NK-92 (cell line): ENCODE measurements around the gene C11orf52.
"Not testable (repeated sequence)": the region's sequence is repeated elsewhere in the genome, so short reads cannot be mapped to it uniquely, and the experiment has no call there.

Experiments
- DNase-seq: peaks from one replicate; lab custom pipeline; 2025; ENCODE audit not compliant: unreplicated experiment; lab: John Stamatoyannopoulos, UW

Gene C11orf52

GRCh38 chr11:111912535-111912934 lies 6.2 kb upstream of the C11orf52 start, which contains the start of gene HSPB2:
Gene HSPB2 (plus strand): TSS chr11:111912734. CDS start chr11:111912830, 96 bp downstream.
- DNase-seq: no peak

GRCh38 chr11:111913031-111913861 lies 5.5 kb upstream of the C11orf52 start:
- no peak for DNase-seq

- DNase-seq: no peak
These were observed 4.7 kb upstream of the C11orf52 start for GRCh38 chr11:111913997-111914396.

GRCh38 chr11:111916768-111917167 lies 1.9 kb upstream of the C11orf52 start:
- no peak for DNase-seq

GRCh38 chr11:111917312-111917711 lies 1.4 kb upstream of the C11orf52 start:
- no peak for DNase-seq

GRCh38 chr11:111917788-111918187 lies 925 bp upstream of the C11orf52 start:
- no peak for DNase-seq

GRCh38 chr11:111920908-111921307 lies 2.2 kb downstream of the C11orf52 start:
- DNase-seq: no peak

- no peak for DNase-seq
These were observed 3.0 kb downstream of the C11orf52 start for GRCh38 chr11:111921541-111922230.

- no peak for DNase-seq
These were observed 4.1 kb downstream of the C11orf52 start for GRCh38 chr11:111922803-111923202.

- no peak for DNase-seq
These were observed 4.7 kb downstream of the C11orf52 start for GRCh38 chr11:111923351-111923788.

GRCh38 chr11:111923951-111924350 lies 5.2 kb downstream of the C11orf52 start:
- no peak for DNase-seq

GRCh38 chr11:111925953-111926352 lies 7.2 kb downstream of the C11orf52 start:
- DNase-seq: no peak

- peak; percentile 71 for DNase-seq
These were observed 8.0 kb downstream of the C11orf52 start for GRCh38 chr11:111926505-111927391.

GRCh38 chr11:111930472-111930871 lies 11.8 kb downstream of the C11orf52 start:
- no peak for DNase-seq

- no peak for DNase-seq
These were observed 13.9 kb downstream of the C11orf52 start for GRCh38 chr11:111932611-111932950.

GRCh38 chr11:111933176-111933575 lies 14.5 kb downstream of the C11orf52 start:
- DNase-seq: not testable (repeated sequence)

GRCh38 chr11:111933872-111934271 lies 15.2 kb downstream of the C11orf52 start:
- no peak for DNase-seq

GRCh38 chr11:111934306-111934705 lies 15.6 kb downstream of the C11orf52 start:
- DNase-seq: no peak

- DNase-seq: no peak
These were observed 16.8 kb downstream of the C11orf52 start for GRCh38 chr11:111935317-111936039.

GRCh38 chr11:111936040-111936540 lies 17.4 kb downstream of the C11orf52 start:
- DNase-seq: no peak

GRCh38 chr11:111937461-111937769 lies 18.7 kb downstream of the C11orf52 start:
- DNase-seq: no peak
